KMS-11 (cell line): Measurements from ENCODE around the gene LXN.

Experiments used
- H2AFZ ChIP-seq: fragments of 200-600 bp; sonication (generic); 2 replicates; pipeline ENCODE4 v1.6.1; 2016; ENCODE audit warnings: antibody characterized with exemption, mixed run types, low read depth
- H3K27ac ChIP-seq: fragments of 200-600 bp; sonication (generic); 2 replicates; pipeline ENCODE4 v1.6.1; 2016; ENCODE audit warnings: mild to moderate bottlenecking, mixed run types
- H3K27me3 ChIP-seq: fragments of 200-600 bp; sonication (generic); 2 replicates; pipeline ENCODE4 v1.6.1; 2017; ENCODE audit warnings: mild to moderate bottlenecking, low read depth, mixed run types, moderate library complexity; ENCODE audit not compliant: insufficient read depth
- H3K36me3 ChIP-seq: fragments of 200-600 bp; sonication (generic); 2 replicates; pipeline ENCODE4 v1.6.1; 2017; ENCODE audit warnings: mild to moderate bottlenecking, mixed run types; ENCODE audit not compliant: insufficient read depth
- H3K4me1 ChIP-seq: fragments of 200-600 bp; sonication (generic); 2 replicates; pipeline ENCODE4 v1.6.1; 2016; ENCODE audit warnings: mild to moderate bottlenecking, low read depth, mixed run types; ENCODE audit not compliant: poor library complexity, severe bottlenecking
- H3K4me2 ChIP-seq: fragments of 200-600 bp; sonication (generic); 2 replicates; pipeline ENCODE4 v1.7.0; 2016; ENCODE audit warnings: mild to moderate bottlenecking, mixed run types
- H3K4me3 ChIP-seq: fragments of 200-600 bp; sonication (generic); IDR thresholded peaks from 2 replicates; pipeline ENCODE4 v1.6.1; 2017; ENCODE audit warnings: low read depth, low read length, mixed read lengths; ENCODE audit not compliant: insufficient read depth
- H3K79me2 ChIP-seq: fragments of 200-600 bp; sonication (generic); 2 replicates; pipeline ENCODE4 v1.6.1; 2016; ENCODE audit warnings: low read depth, mixed run types; ENCODE audit not compliant: insufficient read depth
- H3K9ac ChIP-seq: fragments of 200-600 bp; sonication (generic); 2 replicates; pipeline ENCODE4 v1.6.1; 2016; ENCODE audit warnings: mild to moderate bottlenecking, mixed run types
- H4K20me1 ChIP-seq: fragments of 200-600 bp; sonication (generic); 2 replicates; pipeline ENCODE4 v1.6.1; 2016; ENCODE audit warnings: mild to moderate bottlenecking, mixed run types; ENCODE audit not compliant: insufficient read depth
- CTCF ChIP-seq: fragments of 200-600 bp; sonication (generic); conservative IDR thresholded peaks from 2 replicates; pipeline ENCODE4 v1.6.1; 2017; ENCODE audit warnings: low read depth, mild to moderate bottlenecking, antibody characterized with exemption, low read length, moderate library complexity, mixed read lengths

The LXN gene

GRCh38 chr3:158668506-158668905, 3.9 kb downstream of the LXN start:
- Histone ChIP-seq H3K4me2 (no peak overlapping the region), H2AFZ (no peak overlapping the region), H3K36me3 (peaks cover 6% of the 10 kb centered on the region; the same call in 1 of the 2 replicates), H3K9ac (no peak overlapping the region), H3K4me1 (no peaks in the 10 kb centered on the region), H3K27me3 (no peaks in the 10 kb centered on the region), H3K79me2 (no peaks in the 10 kb centered on the region), H3K27ac (no peak overlapping the region), H4K20me1 (no peaks in the 10 kb centered on the region), H3K4me3 (no peak overlapping the region)
- no peak for TF ChIP-seq CTCF

GRCh38 chr3:158666416-158666815, 6.0 kb downstream of the LXN start:
- TF ChIP-seq CTCF = no peak
- H3K79me2 ChIP-seq = no peaks in the 10 kb centered on the region
- H3K36me3 ChIP-seq = peaks cover 10% of the 10 kb centered on the region; the same call in 1 of the 2 replicates
- H3K4me1 ChIP-seq = no peaks in the 10 kb centered on the region
- H2AFZ ChIP-seq = no peak overlapping the region
- no peaks in the 10 kb centered on the region for H4K20me1 ChIP-seq
- H3K27me3 ChIP-seq = no peaks in the 10 kb centered on the region
- no peak overlapping the region for H3K9ac ChIP-seq
- H3K4me2 ChIP-seq = no peak overlapping the region
- H3K27ac ChIP-seq = no peak overlapping the region
- H3K4me3 ChIP-seq = no peak overlapping the region

- H3K4me1 ChIP-seq = peaks cover 6% of the 10 kb centered on the region
- TF ChIP-seq CTCF = no peak
- H3K36me3 ChIP-seq = peaks cover 19% of the 10 kb centered on the region; the same call in 1 of the 2 replicates
- H3K4me2 ChIP-seq = no peak overlapping the region
- no peaks in the 10 kb centered on the region for H3K79me2 ChIP-seq
- no peak overlapping the region for H3K4me3 ChIP-seq
- H4K20me1 ChIP-seq = no peaks in the 10 kb centered on the region
- no peak overlapping the region for H3K27ac ChIP-seq
- H2AFZ ChIP-seq = no peak overlapping the region
- H3K27me3 ChIP-seq = no peaks in the 10 kb centered on the region
- no peak overlapping the region for H3K9ac ChIP-seq
Measured at GRCh38 chr3:158663832-158664231, 8.6 kb downstream of the LXN start.

GRCh38 chr3:158663246-158663645, 9.2 kb downstream of the LXN start:
- no peak overlapping the region for H3K9ac ChIP-seq
- H3K27ac ChIP-seq = no peak overlapping the region
- no peak overlapping the region for H3K4me2 ChIP-seq
- peaks cover 6% of the 10 kb centered on the region for H3K4me1 ChIP-seq
- no peak overlapping the region for H2AFZ ChIP-seq
- H3K27me3 ChIP-seq = no peaks in the 10 kb centered on the region
- H3K79me2 ChIP-seq = no peaks in the 10 kb centered on the region
- no peak for TF ChIP-seq CTCF
- peaks cover 19% of the 10 kb centered on the region; the same call in 1 of the 2 replicates for H3K36me3 ChIP-seq
- H3K4me3 ChIP-seq = no peak overlapping the region
- H4K20me1 ChIP-seq = no peaks in the 10 kb centered on the region
